HepG2 (cell line): ENCODE results near the gene P2RX1. TPM values are rescaled to one million over a fixed set of nuclear protein-coding genes. Genes with fewer than 3 reads are reported as not detected.

ENCODE experiments used
- ATF2 ChIP-seq: sonication (generic); formaldehyde crosslinking; IDR thresholded peaks from 2 replicates; pipeline ENCODE4 v1.4.0; 2020; ENCODE audit warnings: missing genetic modification reagents
- CAMTA2 ChIP-seq: sonication (generic); formaldehyde crosslinking; IDR thresholded peaks from 2 replicates; pipeline ENCODE4 v1.4.0; 2020; ENCODE audit warnings: mild to moderate bottlenecking, missing genetic modification reagents, borderline replicate concordance
- GABPA ChIP-seq, 2 experiments: IDR thresholded peaks; 2 replicates each; pipeline ENCODE4 v1.6.1; 2011 to 2016; ENCODE audit warnings: low read depth in 2 of 2, low read length in 1 of 2, missing biosample characterization in 1 of 2, missing genetic modification characterization in 1 of 2
- MBNL3 ChIP-seq: fragments of 250-450 bp; sonication (Bioruptor Pico); conservative IDR thresholded peaks from 2 replicates; pipeline ENCODE4 v1.8.0; 2022; ENCODE audit warnings: mild to moderate bottlenecking, inconsistent platforms
- RFX5 ChIP-seq: IDR thresholded peaks from 2 replicates; pipeline ENCODE4 v1.6.1; 2011; ENCODE audit warnings: low read depth, low read length, improper control_type of control experiment
- ZEB1 ChIP-seq: IDR thresholded peaks from 2 replicates; pipeline ENCODE4 v1.6.1; 2012; ENCODE audit warnings: mild to moderate bottlenecking, low read depth, inconsistent platforms; ENCODE audit not compliant: insufficient replicate concordance
- ZNF136 ChIP-seq: sonication (generic); formaldehyde crosslinking; IDR thresholded peaks from 2 replicates; pipeline ENCODE4 v1.8.1; 2022; ENCODE audit warnings: low read depth, mild to moderate bottlenecking, moderate library complexity, missing genetic modification reagents
- ZNF18 ChIP-seq: sonication (generic); formaldehyde crosslinking; IDR thresholded peaks from 2 replicates; pipeline ENCODE4 v1.8.0; 2022; ENCODE audit warnings: mild to moderate bottlenecking, missing genetic modification reagents; ENCODE audit not compliant: insufficient replicate concordance
- ZNF253 ChIP-seq: sonication (generic); formaldehyde crosslinking; IDR thresholded peaks from 2 replicates; pipeline ENCODE4 v1.8.0; 2022; ENCODE audit warnings: mild to moderate bottlenecking, missing genetic modification reagents, borderline replicate concordance
- ZNF83 ChIP-seq: sonication (generic); formaldehyde crosslinking; IDR thresholded peaks from 2 replicates; pipeline ENCODE4 v1.4.0; 2020; ENCODE audit warnings: missing genetic modification reagents, mild to moderate bottlenecking, borderline replicate concordance
- polyA plus RNA-seq, 8 experiments: library from polyadenylated mRNA; depleted of rRNA in 3 of 8; stranded (reverse) in 7 of 8; unstranded in 1 of 8; fragments of >200 nt; fragmentation: Illumina TruSeq in 4 of 8; extraction: Trizol in 4 of 8; gene quantifications; 2 replicates each; pipeline versions ENCODE4 v1.2.1 to v1.2.3, GENCODE V29; 2011 to 2016; ENCODE audit warnings: low read depth in 4 of 8, missing spikeins in 1 of 8, mixed read lengths in 1 of 8; ENCODE audit not compliant: insufficient read depth in 1 of 8
- total RNA-seq, 5 experiments: library from RNA; depleted of rRNA; stranded (reverse); fragments of >200 nt; fragmentation: Illumina TruSeq; extraction: Trizol; gene quantifications; 2 replicates each; pipeline ENCODE4 v1.2.3, GENCODE V29; 2016; ENCODE audit warnings: low read depth in 1 of 5
- TF ChIP-seq, protein P1 (sequence below): sonication (generic); formaldehyde crosslinking; IDR thresholded peaks from 2 replicates; pipeline ENCODE4 v1.5.0; 2020; ENCODE audit warnings: missing genetic modification reagents, mild to moderate bottlenecking, borderline replicate concordance
- TF ChIP-seq, protein P2 (sequence below): sonication (generic); formaldehyde crosslinking; IDR thresholded peaks from 2 replicates; pipeline ENCODE4 v1.4.0; 2020; ENCODE audit warnings: missing genetic modification reagents

The P2RX1 gene
- total and polyA plus RNA-seq, 2 of the 13 experiments (the other 11 are each of a cell fraction or from before 2014, with no cell fraction given): 0.04 to 0.50 TPM

DNA sequence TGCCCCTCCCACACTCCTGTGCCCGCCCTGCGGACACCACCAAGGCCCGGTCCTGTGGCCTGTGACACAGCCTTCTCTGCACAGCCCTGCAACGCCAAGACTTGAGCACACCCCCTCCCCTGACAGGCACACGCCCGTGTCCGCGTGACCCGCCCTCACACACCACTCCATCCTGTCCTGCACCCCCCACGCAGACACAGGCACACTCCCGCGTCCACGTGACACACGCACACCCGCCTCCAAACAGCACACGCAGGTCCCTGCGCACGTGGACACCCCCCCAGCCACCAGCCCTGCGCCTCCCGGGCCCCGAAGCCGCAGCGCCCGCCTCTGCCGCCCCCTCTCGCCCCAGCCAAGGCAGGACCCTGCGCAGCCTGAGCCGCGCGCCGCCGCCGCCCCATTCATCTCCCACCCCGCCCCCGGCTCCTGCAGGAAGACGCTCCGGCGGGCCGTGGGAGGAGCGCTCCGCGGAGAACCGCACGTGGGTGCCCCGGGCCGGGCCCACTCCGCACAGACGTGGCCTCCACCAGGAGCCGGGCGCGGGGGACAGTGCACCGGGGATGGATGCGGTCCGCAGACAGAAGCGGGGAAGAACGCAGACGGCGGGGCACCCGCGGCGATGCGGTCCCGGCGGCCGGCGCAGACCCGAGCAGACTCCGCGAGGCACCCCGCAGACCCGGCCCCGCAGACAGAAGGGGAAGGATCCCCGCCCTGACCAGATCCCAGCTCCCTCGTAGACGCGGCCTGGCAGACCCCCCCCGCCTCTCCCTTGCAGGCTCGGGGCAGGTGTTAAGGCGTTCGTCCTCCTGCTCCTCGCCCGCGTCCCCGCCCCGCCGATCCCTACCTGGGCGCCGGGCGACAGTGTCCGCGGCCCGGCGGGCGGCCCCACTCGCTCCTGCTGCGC lies 23.9 kb downstream of the P2RX1 start (continued):
- TF ChIP-seq, protein P1, sequence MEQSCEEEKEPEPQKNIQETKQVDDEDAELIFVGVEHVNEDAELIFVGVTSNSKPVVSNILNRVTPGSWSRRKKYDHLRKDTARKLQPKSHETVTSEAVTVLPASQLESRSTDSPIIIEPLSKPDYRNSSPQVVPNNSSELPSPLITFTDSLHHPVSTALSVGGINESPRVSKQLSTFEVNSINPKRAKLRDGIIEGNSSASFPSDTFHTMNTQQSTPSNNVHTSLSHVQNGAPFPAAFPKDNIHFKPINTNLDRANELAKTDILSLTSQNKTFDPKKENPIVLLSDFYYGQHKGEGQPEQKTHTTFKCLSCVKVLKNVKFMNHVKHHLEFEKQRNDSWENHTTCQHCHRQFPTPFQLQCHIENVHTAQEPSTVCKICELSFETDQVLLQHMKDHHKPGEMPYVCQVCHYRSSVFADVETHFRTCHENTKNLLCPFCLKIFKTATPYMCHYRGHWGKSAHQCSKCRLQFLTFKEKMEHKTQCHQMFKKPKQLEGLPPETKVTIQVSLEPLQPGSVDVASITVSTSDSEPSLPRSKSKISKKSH (CRISPR knock-in tag): peak; percentile 34; the same call in 1 of the 2 replicates
- TF ChIP-seq RFX5 (no peak), ZEB1 (no peak), ZNF18 (CRISPR knock-in tag) (no peak), GABPA (IDR thresholded peaks at IDR 0.05; ENCODE audit: low read depth, low read length) (no peak), GABPA (CRISPR knock-in tag; IDR thresholded peaks at IDR 0.05; ENCODE audit: low read depth) (no peak), ZNF83 (CRISPR knock-in tag) (peak; percentile 48; the same call in 1 of the 2 replicates), ZNF136 (CRISPR knock-in tag) (no peak), MBNL3 (CRISPR knock-in tag) (no peak), ZNF253 (no peak), CAMTA2 (CRISPR knock-in tag) (0 out of 2 replicates have a peak, but pooled peaks have one; percentile 2), ATF2 (CRISPR knock-in tag) (no peak)
- TF ChIP-seq, protein P2, sequence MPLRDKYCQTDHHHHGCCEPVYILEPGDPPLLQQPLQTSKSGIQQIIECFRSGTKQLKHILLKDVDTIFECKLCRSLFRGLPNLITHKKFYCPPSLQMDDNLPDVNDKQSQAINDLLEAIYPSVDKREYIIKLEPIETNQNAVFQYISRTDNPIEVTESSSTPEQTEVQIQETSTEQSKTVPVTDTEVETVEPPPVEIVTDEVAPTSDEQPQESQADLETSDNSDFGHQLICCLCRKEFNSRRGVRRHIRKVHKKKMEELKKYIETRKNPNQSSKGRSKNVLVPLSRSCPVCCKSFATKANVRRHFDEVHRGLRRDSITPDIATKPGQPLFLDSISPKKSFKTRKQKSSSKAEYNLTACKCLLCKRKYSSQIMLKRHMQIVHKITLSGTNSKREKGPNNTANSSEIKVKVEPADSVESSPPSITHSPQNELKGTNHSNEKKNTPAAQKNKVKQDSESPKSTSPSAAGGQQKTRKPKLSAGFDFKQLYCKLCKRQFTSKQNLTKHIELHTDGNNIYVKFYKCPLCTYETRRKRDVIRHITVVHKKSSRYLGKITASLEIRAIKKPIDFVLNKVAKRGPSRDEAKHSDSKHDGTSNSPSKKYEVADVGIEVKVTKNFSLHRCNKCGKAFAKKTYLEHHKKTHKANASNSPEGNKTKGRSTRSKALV (CRISPR knock-in tag): peak; percentile 13; the same call in 1 of the 2 replicates
